Mesenchymal stem cell (in vitro differentiated cells and primary cell): ENCODE results near the gene UQCRHL.
A peak's percentile ranks its signal among the peaks of the same experiment; 100 is the strongest.

Experiments used
- DNase-seq: peaks from one replicate; pipeline ENCODE4 v3.0.0-alpha.2; 2013
- H2AFZ ChIP-seq: one replicate; pipeline ENCODE4 v1.6.1; 2013; ENCODE audit warnings: low read depth, mild to moderate bottlenecking, control low read depth, inconsistent platforms, low read length, moderate library complexity
- H2AK5ac ChIP-seq: 2 replicates; pipeline ENCODE4 v1.6.1; 2013; ENCODE audit warnings: low read length, moderate library complexity, mild to moderate bottlenecking, inconsistent platforms; ENCODE audit not compliant: severe bottlenecking
- H2BK120ac ChIP-seq: one replicate; pipeline ENCODE4 v1.6.1; 2013; ENCODE audit warnings: low read depth, mild to moderate bottlenecking, inconsistent platforms, low read length, moderate library complexity
- H2BK12ac ChIP-seq, 2 experiments: one replicate each; pipeline ENCODE4 v1.6.1; 2013; ENCODE audit warnings: inconsistent platforms in 2 of 2, low read length in 2 of 2, mild to moderate bottlenecking in 2 of 2, moderate library complexity in 2 of 2, control low read depth in 1 of 2
- H2BK15ac ChIP-seq: one replicate; pipeline ENCODE4 v1.6.1; 2013; ENCODE audit warnings: mild to moderate bottlenecking, low read depth, inconsistent platforms; ENCODE audit not compliant: poor library complexity, severe bottlenecking
- H2BK5ac ChIP-seq: 2 replicates; pipeline ENCODE4 v1.6.1; 2013; ENCODE audit warnings: low read depth, mild to moderate bottlenecking, low read length, control low read depth, inconsistent platforms; ENCODE audit not compliant: poor library complexity, severe bottlenecking
- H3K14ac ChIP-seq, 2 experiments: one replicate each; pipeline ENCODE4 v1.6.1; 2013; ENCODE audit warnings: inconsistent platforms in 2 of 2, low read length in 2 of 2, control low read depth in 1 of 2, mild to moderate bottlenecking in 1 of 2, moderate library complexity in 1 of 2
- H3K18ac ChIP-seq, 2 experiments: one replicate each; pipeline ENCODE4 v1.6.1; 2013; ENCODE audit warnings: inconsistent platforms in 2 of 2, low read length in 2 of 2, control low read depth in 1 of 2, low read depth in 1 of 2, mild to moderate bottlenecking in 1 of 2
- H3K23ac ChIP-seq, 2 experiments: one replicate each; pipeline ENCODE4 v1.6.1; 2013; ENCODE audit warnings: inconsistent platforms in 2 of 2, low read length in 2 of 2, mild to moderate bottlenecking in 2 of 2, moderate library complexity in 2 of 2, control low read depth in 1 of 2
- H3K27ac ChIP-seq: 2 replicates; pipeline ENCODE4 v1.5.1; 2013; ENCODE audit warnings: mild to moderate bottlenecking, moderate library complexity, low read length, control low read depth, inconsistent platforms; ENCODE audit not compliant: poor library complexity, severe bottlenecking
- H3K27me3 ChIP-seq, 2 experiments: 2 replicates each; pipeline versions ENCODE4 v1.6.1 to v1.7.0; 2013; ENCODE audit warnings: low read length in 2 of 2, mild to moderate bottlenecking in 2 of 2, moderate library complexity in 2 of 2, control low read depth in 1 of 2, inconsistent platforms in 1 of 2; ENCODE audit not compliant: control insufficient read depth in 1 of 2, insufficient read depth in 1 of 2
- H3K36me3 ChIP-seq, 2 experiments: 2 replicates each; pipeline versions ENCODE4 v1.6.1 to v1.7.0; 2013; ENCODE audit warnings: low read length in 2 of 2, control low read depth in 1 of 2, inconsistent platforms in 1 of 2, low read depth in 1 of 2, mild to moderate bottlenecking in 1 of 2; ENCODE audit not compliant: insufficient read depth in 2 of 2, control insufficient read depth in 1 of 2
- H3K4ac ChIP-seq, 2 experiments: one replicate each; pipeline ENCODE4 v1.6.1; 2013; ENCODE audit warnings: inconsistent platforms in 2 of 2, low read length in 2 of 2, mild to moderate bottlenecking in 2 of 2, moderate library complexity in 2 of 2, control low read depth in 1 of 2, low read depth in 1 of 2
- H3K4me1 ChIP-seq: 2 replicates; pipeline ENCODE4 v1.6.1; 2013; ENCODE audit warnings: low read depth, low read length, control low read depth; ENCODE audit not compliant: control insufficient read depth, insufficient read depth
- H3K4me2 ChIP-seq: 2 replicates; pipeline ENCODE4 v1.6.1; 2013; ENCODE audit warnings: low read length, mild to moderate bottlenecking, inconsistent platforms; ENCODE audit not compliant: poor library complexity, severe bottlenecking
- H3K4me3 ChIP-seq, 2 experiments: 2 replicates each; pipeline versions ENCODE4 v1.5.1 to v1.7.0; 2013; ENCODE audit warnings: low read length in 2 of 2, mild to moderate bottlenecking in 2 of 2, control low read depth in 1 of 2, low read depth in 1 of 2; ENCODE audit not compliant: insufficient read depth in 1 of 2
- H3K79me1 ChIP-seq: replicated peaks from 2 replicates; pipeline ENCODE4 v1.6.1; 2013; ENCODE audit warnings: mild to moderate bottlenecking, control low read depth, low read length, inconsistent platforms; ENCODE audit not compliant: poor library complexity, severe bottlenecking
- H3K9ac ChIP-seq: 2 replicates; pipeline ENCODE4 v1.7.0; 2013; ENCODE audit warnings: mild to moderate bottlenecking, low read length, moderate library complexity
- H3K9me3 ChIP-seq: 2 replicates; pipeline ENCODE4 v1.7.0; 2013; ENCODE audit warnings: mild to moderate bottlenecking, low read length; ENCODE audit not compliant: control insufficient read depth
- H4K8ac ChIP-seq: one replicate; pipeline ENCODE4 v1.6.1; 2013; ENCODE audit warnings: inconsistent platforms, mild to moderate bottlenecking, low read length, moderate library complexity
- H4K91ac ChIP-seq: one replicate; pipeline ENCODE4 v1.6.1; 2013; ENCODE audit warnings: mild to moderate bottlenecking, low read length, inconsistent platforms
- WGBS: methylation state at CpG from one replicate; pipeline ENCODE4 v1.1.7; 2013; ENCODE audit warnings: mixed read lengths; 5-methylcytosine and 5-hydroxymethylcytosine counted together

UQCRHL gene

DNA sequence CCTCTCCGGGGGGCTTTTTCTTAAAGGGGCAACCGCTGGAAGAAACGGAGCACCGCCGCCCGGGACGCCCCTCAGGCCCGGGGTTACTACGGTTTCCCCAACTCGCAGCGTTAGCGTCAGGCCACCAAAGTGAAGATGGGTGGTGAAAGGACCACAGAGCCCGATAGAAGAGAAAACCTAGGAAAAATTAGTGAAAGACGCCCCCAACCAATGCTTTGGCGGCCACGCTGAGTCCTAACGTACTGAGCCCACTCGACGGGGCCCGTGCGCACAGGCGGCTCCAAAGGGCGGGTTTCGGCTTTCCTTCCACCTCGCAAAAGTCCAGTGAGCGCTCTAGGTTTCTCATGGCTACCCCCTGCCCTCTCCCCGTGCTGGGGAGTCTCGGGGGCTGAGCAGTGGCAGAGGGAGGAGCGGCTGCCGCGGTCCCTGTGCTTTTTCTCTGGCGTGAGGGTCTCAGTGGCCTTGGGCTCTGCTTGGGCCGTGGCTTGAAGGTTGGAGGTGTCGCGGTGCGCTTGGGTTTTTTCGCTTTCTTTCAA lies 27.8 kb upstream of the UQCRHL start:
- peak overlapping the region; percentile 99 for H2AK5ac ChIP-seq
- under 1% methylated on average over 31 of the region's 37 CpGs for WGBS
- H4K8ac ChIP-seq: peak overlapping the region; percentile 79
- peak overlapping the region; percentile 97 for H3K4me2 ChIP-seq
- H2AFZ ChIP-seq: peak overlapping the region; percentile 18
- H3K9me3 ChIP-seq: no peaks in the 10 kb centered on the region
- H2BK12ac ChIP-seq: peak overlapping the region; percentile 84 to 96
- no peaks in the 10 kb centered on the region for H3K36me3 ChIP-seq
- H3K4me1 ChIP-seq: peaks cover 11% of the 10 kb centered on the region
- peak overlapping the region; percentile 99 for H2BK5ac ChIP-seq
- H3K4ac ChIP-seq: peak overlapping the region; percentile 99 to 100
- H2BK15ac ChIP-seq: peak overlapping the region; percentile 99
- DNase-seq: no peak
- peak overlapping the region; percentile 97 for H2BK120ac ChIP-seq
- H3K9ac ChIP-seq: peak overlapping the region; percentile 97
- peak overlapping the region in 1 of 2 experiments; percentile 93 for H3K23ac ChIP-seq
- H4K91ac ChIP-seq: peak overlapping the region; percentile 97
- H3K27me3 ChIP-seq: no peaks in the 10 kb centered on the region
- peak overlapping the region; percentile 100 for H3K27ac ChIP-seq
- H3K79me1 ChIP-seq: peaks cover 11% of the 10 kb centered on the region
- H3K14ac ChIP-seq: peak overlapping the region; percentile 74 to 91
- peak overlapping the region; percentile 96 to 100 for H3K18ac ChIP-seq
- H3K4me3 ChIP-seq: peak overlapping the region; percentile 71 to 97

- WGBS: under 1% methylated on average over 70 of the region's 77 CpGs
- Histone ChIP-seq H3K9me3 (no peaks in the 10 kb centered on the region), H2BK120ac (peak overlapping the region; percentile 97), H2BK15ac (peak overlapping the region; percentile 99), H2BK12ac (peak overlapping the region; percentile 10 to 84), H3K79me1 (peaks cover 11% of the 10 kb centered on the region), H3K4me1 (peaks cover 11% of the 10 kb centered on the region), H3K18ac (peak overlapping the region; percentile 96 to 100), H3K4ac (peak overlapping the region; percentile 99 to 100), H3K36me3 (no peaks in the 10 kb centered on the region), H4K91ac (peak overlapping the region; percentile 97), H3K4me3 (peak overlapping the region; percentile 71 to 97), H3K9ac (peak overlapping the region; percentile 97), H3K4me2 (peak overlapping the region; percentile 97), H4K8ac (peak overlapping the region; percentile 97), H3K23ac (peak overlapping the region in 1 of 2 experiments; percentile 98), H3K27me3 (no peaks in the 10 kb centered on the region), H2BK5ac (peak overlapping the region; percentile 99), H2AFZ (peak overlapping the region; percentile 64), H3K14ac (peak overlapping the region; percentile 74 to 96), H3K27ac (peak overlapping the region; percentile 100), H2AK5ac (peak overlapping the region; percentile 90)
- DNase-seq: peak; percentile 94
These were observed 27.2 kb upstream of the UQCRHL start for GRCh38 chr1:15834406-15835204.

GRCh38 chr1:15833842-15834405 lies 26.5 kb upstream of the UQCRHL start:
- no peak for DNase-seq
- peaks cover 11% of the 10 kb centered on the region for H3K4me1 ChIP-seq

More at GRCh38 chr1:15833842-15834405, 26.5 kb upstream of the UQCRHL start:
- H2BK5ac ChIP-seq: no peak overlapping the region
- no peak overlapping the region for H2AK5ac ChIP-seq
- no peak overlapping the region for H2BK12ac ChIP-seq
- WGBS: 15% methylated on average over 8 of the region's 10 CpGs
- H3K14ac ChIP-seq: no peak overlapping the region
- no peak overlapping the region for H2BK120ac ChIP-seq
- H3K4me2 ChIP-seq: peak overlapping the region; percentile 97
- H3K27ac ChIP-seq: peak overlapping the region; percentile 100
- H3K4ac ChIP-seq: no peak overlapping the region
- H2BK15ac ChIP-seq: no peak overlapping the region
- H3K9me3 ChIP-seq: no peaks in the 10 kb centered on the region
- peak overlapping the region in 1 of 2 experiments; percentile 97 for H3K4me3 ChIP-seq
- H4K91ac ChIP-seq: no peak overlapping the region
- H3K79me1 ChIP-seq: peaks cover 11% of the 10 kb centered on the region
- no peak overlapping the region for H4K8ac ChIP-seq
- no peaks in the 10 kb centered on the region for H3K27me3 ChIP-seq
- H3K36me3 ChIP-seq: no peaks in the 10 kb centered on the region
- H3K23ac ChIP-seq: no peak overlapping the region
- no peak overlapping the region for H2AFZ ChIP-seq
- no peak overlapping the region for H3K18ac ChIP-seq
- peak overlapping the region; percentile 97 for H3K9ac ChIP-seq
